Type B pancreatic cell (in vitro differentiated cells): ENCODE measurements around the gene TUBB4A. TPM values are rescaled to one million over a fixed set of nuclear protein-coding genes. Genes with fewer than 3 reads are reported as not detected.

Experiments used
- total RNA-seq: library from RNA; stranded (reverse); gene quantifications from 2 replicates; pipeline ENCODE4 v1.2.1, GENCODE V29; 2021; ENCODE audit warnings: low replicate concordance

Gene TUBB4A
- total RNA-seq, 1 donor from 2014 or later = 10.9 TPM

Other genes starting within 250 kb of the TUBB4A start
- gene MLLT1, start 222.3 kb downstream of the TUBB4A start, total RNA-seq = 51.3 and 106 TPM in 2 replicates
- not detected in 2 replicates for gene ACER1, start 168.7 kb downstream of the TUBB4A start, total RNA-seq
- gene CLPP, start 140.8 kb downstream of the TUBB4A start, total RNA-seq = 61.6 and 70.7 TPM in 2 replicates
- 53.2 and 71.0 TPM in 2 replicates for gene ALKBH7, start 129.5 kb downstream of the TUBB4A start, total RNA-seq
- 2.8 and 4.8 TPM in 2 replicates for gene PSPN, start 126.4 kb downstream of the TUBB4A start, total RNA-seq
- gene GTF2F1, start 109.1 kb downstream of the TUBB4A start, total RNA-seq = 63.3 and 72.4 TPM in 2 replicates
- 336 and 414 TPM in 2 replicates for gene KHSRP, start 77.5 kb downstream of the TUBB4A start, total RNA-seq
- gene SLC25A41, start 68.5 kb downstream of the TUBB4A start, total RNA-seq = 1.0 and 1.1 TPM in 2 replicates
- 67.5 and 86.6 TPM in 2 replicates for gene SLC25A23, start 42.5 kb downstream of the TUBB4A start, total RNA-seq
- gene CRB3, start 38.0 kb downstream of the TUBB4A start, total RNA-seq = 30.6 and 63.3 TPM in 2 replicates
- gene DENND1C, start 20.5 kb downstream of the TUBB4A start, total RNA-seq = 0.93 and 0.94 TPM in 2 replicates
- 1.3 and 3.4 TPM in 2 replicates for gene TNFSF9, start 28.7 kb upstream of the TUBB4A start, total RNA-seq
- gene CD70, start 88.8 kb upstream of the TUBB4A start, total RNA-seq = 0.74 and 1.0 TPM in 2 replicates
- not detected in 2 replicates for gene TNFSF14, start 167.9 kb upstream of the TUBB4A start, total RNA-seq
- gene C3, start 218.3 kb upstream of the TUBB4A start, total RNA-seq = 8.2 and 14.2 TPM in 2 replicates
- 55.4 and 56.1 TPM in 2 replicates for gene GPR108, start 235.3 kb upstream of the TUBB4A start, total RNA-seq
- 35.1 and 42.3 TPM in 2 replicates for gene TRIP10, start 237.4 kb upstream of the TUBB4A start, total RNA-seq